Effector CD4-positive, alpha-beta T cell (primary cell): ENCODE data around the gene URB1.
"Not testable (repeated sequence)": the region's sequence is repeated elsewhere in the genome, so short reads cannot be mapped to it uniquely, and the experiment has no call there.

ENCODE experiments used
- DNase-seq: peaks from one replicate; pipeline ENCODE4 v3.0.0-alpha.2; 2020
- total RNA-seq: gene quantifications from one replicate; lab custom pipeline; 2026; lab: John Stamatoyannopoulos, UW

URB1 gene
- 83.7 reads per million, percentile 79 among the genes with 10 or more reads in this experiment for total RNA-seq

DNA sequence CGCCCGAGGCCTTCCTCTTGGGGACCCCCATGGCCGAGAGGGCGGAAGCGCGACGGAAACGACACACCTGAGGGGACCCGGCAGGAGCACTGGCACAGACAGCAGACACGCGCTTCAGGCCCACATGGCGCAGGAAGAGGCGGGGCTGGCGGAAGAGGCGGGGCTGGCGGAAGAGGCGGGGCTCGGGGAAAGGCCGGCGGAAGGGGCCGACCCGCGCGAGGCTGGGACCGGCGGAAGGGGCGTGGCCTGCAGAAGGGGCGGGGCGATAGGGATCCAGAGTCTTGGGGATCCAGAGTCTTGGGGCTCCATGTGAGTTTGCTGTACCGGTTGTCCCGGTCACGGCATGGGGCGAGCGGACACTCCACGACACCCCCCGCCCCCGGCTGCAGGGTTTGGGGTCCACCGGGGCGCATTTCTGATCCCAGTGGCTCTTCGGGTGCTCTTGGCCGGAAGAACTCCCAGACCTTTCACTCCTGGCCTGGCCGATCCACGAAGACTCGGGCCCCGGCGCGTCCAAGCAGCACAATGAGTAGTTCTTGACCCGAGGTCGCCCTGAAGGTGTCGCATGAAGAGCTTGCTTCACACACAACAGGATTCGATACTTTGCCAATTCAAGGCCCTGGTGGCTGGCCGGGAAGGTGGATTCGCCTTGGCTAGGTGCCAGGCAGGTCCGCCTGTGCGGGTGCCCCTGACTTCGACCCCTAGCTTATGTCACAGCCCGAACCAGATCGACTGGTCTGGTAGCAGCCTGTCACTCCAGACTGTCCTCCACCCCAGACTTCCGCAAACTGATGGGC is at the start of gene URB1:
Gene URB1 (minus strand): TSS at position 133 of the 797 bp plus-strand sequence. CDS start 102 bp downstream, at position 31.
- peak; percentile 89 for DNase-seq

GRCh38 chr21:32437729-32438128 is 44.9 kb upstream of the URB1 start:
- DNase-seq = no peak

GRCh38 chr21:32432982-32433660 is 40.3 kb upstream of the URB1 start:
- not testable (repeated sequence) for DNase-seq

- no peak for DNase-seq
Measured at GRCh38 chr21:32427958-32428623, 35.3 kb upstream of the URB1 start.

DNA sequence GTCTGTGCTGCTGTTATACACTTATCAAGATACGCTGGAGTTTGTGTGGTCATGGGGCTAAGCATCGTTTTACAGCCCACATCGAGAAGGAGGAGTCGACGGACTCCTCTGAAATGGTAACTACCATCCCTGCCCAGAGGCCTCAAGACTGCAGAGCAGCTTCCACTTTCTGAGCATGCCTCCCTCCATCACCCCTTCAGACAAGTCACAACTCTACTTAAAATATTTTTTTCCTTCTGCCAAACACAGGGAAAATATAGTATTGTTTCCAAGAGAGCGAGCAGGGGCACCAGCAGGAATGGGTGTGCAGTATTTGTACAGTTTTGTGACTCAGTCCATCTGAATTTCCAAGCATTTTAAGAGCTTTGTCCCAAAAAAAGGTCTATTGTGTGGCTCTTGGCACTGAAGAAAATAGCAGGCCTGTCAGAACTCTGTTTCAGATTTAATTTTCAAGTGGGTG is 33.8 kb upstream of the URB1 start:
- no peak for DNase-seq

GRCh38 chr21:32426066-32426465 is 33.3 kb upstream of the URB1 start:
- no peak for DNase-seq

DNA sequence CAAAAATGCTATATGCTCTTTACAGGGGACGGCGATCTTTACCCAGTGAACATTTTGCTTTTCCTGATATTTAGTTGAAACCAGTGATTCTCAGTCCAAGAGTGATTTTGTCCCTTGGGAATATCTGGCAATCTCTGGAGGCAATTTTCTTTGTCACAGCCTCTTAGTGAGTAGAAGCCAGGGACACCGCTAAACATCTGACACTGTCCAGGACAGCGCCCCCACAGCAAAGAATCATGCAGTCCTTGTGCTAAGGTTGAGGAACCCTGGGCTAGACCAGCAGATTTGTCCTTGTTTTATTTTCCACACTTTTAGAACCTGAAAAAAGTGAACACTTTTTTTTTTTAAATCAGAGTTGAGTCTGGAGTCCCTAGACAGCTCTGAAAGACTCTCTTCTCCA is 32.8 kb upstream of the URB1 start:
- no peak for DNase-seq

- no peak for DNase-seq
Measured at GRCh38 chr21:32424674-32425073, 31.9 kb upstream of the URB1 start.

- DNase-seq = no peak
Measured at GRCh38 chr21:32424191-32424535, 31.4 kb upstream of the URB1 start.

DNA sequence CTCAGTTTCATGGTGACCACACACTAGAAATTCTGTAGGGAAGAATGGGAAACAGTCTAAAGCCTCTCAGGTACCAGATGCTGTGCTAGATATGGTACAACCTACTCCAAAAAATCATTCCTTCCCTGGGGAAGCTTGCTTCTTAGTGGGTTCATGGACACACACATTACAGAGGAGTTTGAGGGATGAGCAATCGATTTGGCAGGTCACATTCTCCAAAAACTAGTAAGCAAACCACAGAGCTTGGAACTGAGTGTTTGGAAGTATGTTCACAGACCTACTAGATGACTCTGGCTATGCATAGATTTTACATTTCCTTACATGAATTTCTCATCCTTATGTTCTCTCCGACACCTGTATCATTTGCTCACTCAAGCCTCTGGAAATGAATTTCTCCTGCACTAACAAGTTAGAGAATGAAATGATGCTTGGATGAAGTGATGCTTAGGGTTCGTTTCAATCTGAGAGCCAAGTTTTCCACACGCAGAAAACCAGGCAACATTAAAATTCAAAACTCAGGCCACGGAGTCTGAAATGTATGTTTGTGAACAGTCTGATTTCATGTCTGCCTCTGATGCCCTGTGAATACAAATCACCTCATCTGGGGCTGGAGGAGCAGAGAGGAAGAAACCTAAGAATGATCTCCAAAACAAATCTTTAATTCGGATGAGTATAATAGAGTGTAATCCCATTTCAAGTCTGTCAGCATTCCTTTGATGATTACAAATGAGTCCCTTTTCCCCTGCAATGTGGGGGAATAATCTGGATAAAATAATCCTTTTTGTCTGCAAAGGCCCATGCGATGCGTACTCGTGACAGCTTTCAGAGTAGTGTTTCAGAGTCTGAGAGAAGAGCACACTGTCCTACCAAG is 30.7 kb upstream of the URB1 start:
- no peak for DNase-seq

- no peak for DNase-seq
Measured at GRCh38 chr21:32422064-32422463, 29.3 kb upstream of the URB1 start.

DNA sequence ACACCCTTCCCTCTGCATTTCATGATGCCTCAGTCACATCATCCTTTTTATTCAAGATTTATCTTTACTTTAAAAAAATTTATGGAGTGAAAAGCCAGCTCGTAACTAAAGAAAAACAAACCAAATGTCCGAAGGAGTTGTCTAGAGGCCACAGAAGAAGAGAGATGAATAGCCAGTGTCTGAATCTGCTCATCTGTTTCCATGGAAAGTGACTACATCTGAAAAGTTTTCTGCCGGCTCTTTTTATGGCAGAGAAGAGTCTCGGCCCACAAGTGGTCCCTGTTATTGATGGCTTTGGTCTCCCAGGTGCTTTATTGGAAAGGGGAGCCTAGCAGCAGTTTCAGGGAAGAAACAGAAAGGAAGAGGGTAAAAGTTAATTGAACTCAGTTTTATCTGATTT is 25.3 kb upstream of the URB1 start:
- no peak for DNase-seq

DNA sequence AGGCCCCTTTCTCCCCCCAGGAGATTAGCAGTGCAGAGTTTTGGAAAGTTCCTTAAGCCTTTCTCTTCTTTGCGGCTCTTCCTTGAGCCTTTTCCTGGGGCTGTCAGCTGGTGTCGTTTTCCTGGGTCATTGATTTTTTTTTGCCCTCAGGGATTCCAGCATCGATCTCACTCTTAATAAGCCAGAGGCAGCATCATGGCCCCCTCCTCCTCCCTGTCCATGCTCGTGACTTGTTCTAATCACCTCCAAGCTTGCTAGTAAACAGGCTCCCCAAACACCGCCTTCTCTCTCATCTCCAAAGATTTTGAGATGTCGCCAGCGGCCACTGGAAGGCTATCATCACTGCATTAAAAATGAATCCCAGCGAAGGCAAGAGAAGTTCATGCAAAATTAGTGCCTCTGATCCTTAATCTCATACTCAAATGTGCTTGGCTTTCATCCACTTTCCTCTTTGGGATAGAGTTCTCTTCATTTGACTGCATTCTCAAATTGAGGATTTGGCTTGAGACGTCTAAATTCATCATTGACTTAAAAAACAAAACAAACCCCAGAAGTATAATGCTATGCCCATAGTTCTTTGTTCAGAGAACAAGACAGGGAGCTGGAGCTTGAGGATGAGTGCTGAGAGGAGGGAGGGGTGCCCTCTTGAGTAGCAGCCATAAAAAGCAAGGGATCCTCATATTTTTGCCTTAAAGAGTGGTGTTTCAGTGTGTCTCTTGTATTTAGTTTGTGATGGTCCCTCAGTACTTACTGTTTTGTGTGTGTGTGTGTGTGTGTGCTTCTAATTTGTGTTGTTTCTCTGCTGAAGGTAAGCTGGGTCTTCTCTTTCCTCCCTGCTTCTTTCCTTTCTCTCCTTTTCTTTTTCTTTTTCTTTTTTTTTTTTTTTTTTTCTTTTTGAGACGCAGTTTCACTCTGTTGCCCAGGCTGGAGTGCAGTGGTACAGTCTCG is 22.9 kb upstream of the URB1 start:
- no peak for DNase-seq

DNA sequence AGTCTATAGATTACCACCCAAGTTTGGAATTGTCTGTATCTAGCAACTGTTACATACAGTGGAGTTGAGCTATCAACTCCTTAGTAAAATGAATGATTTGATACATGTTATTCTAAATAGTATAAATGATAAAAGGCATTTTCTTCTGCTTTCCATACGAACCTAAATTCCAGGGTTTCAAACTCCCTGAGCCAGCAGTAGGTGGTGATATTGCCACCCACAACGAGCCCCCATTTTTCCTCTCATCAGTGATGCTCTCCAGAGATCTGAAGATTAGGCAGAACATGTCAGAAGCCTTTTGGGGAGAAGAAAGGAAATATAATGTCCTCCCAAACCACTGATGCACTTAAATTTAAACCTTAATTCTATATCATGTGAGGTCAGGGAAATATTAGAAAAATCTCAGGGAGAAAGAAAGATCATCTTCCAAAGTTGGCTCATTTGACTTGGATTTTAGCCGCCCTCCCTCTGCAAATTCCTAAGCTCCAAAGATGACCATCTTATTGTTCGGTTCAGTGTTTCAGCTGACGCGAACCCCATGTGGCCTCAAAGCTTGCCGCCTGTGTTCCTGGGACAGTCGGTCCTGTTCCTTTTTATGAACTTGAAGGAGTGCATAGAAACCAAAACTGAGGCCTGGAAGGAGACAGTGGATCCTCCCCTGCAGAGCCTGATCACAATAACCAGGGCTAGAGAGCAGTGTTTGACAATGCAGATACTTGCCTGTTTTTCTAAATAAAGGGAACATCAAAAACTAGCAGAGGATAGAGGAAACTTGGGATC is 22.0 kb upstream of the URB1 start:
- no peak for DNase-seq

- DNase-seq = no peak
Measured at GRCh38 chr21:32413697-32414578, 21.1 kb upstream of the URB1 start.

GRCh38 chr21:32413015-32413504 is 20.2 kb upstream of the URB1 start:
- DNase-seq = no peak

DNA sequence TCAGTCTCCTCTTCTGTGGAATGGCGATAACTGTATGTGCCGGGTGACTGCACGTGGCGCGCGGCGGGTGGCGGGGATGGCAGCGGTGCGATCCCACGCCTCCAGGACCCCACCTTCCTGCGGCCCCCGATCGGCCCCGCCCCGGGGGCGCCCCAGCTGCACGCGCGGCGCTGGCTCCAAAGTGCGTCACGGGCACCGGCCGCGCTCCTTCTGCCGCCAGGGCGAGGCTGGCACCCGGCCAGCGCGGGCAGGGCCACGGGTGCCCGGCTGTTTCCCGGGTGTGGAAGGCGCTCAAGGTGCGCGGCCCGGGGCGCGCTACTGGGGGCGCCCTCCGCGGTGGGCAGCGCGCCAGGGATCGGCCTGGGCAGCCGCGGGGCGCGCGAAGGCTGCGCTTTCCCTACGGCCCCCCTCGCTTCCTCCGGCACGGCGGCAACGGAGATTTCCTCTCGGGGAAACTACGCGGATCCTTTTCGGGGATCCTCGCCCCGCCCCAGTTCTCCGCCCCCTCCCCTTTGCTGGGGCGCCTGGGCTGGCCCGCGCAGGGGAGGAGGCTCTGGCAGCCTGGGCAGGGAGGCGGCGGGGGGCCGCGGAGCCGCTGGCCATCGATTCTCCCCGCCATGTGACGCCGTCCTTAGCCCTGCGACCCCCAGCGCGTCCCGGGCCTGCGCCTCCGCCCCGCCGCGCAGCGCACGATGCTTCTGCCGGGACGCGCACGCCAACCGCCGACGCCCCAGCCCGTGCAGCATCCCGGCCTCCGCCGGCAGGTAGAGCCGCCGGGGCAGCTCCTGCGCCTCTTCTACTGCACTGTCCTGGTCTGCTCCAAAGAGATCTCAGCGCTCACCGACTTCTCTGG is 19.6 kb upstream of the URB1 start, which contains the start of gene EVA1C:
Gene EVA1C (plus strand): TSS at position 545 of the 853 bp plus-strand sequence. CDS start 148 bp downstream, at position 693.
- peak; percentile 67 for DNase-seq
